ENCODE results near the gene TAAR5.
"Not testable (repeated sequence)": the region's sequence is repeated elsewhere in the genome, so short reads cannot be mapped to it uniquely, and the experiment has no call there.

Gene TAAR5

GRCh38 chr6:132589454-132589853 lies at the start of gene TAAR5:
Gene TAAR5, minus strand, starts transcription at chr6:132589741. Its CDS starts 55 bp downstream, at chr6:132589686.
- no peak for DNase-seq

- DNase-seq, result not testable (repeated sequence)
Measured at GRCh38 chr6:132637135-132637534, 47.6 kb upstream of the TAAR5 start.

GRCh38 chr6:132635906-132636305 lies 46.4 kb upstream of the TAAR5 start:
- not testable (repeated sequence) for DNase-seq

GRCh38 chr6:132635288-132635687 lies 45.7 kb upstream of the TAAR5 start:
- DNase-seq, result not testable (repeated sequence)

- no peak for DNase-seq
Measured at GRCh38 chr6:132634796-132635195, 45.3 kb upstream of the TAAR5 start.

GRCh38 chr6:132633362-132633761 lies 43.8 kb upstream of the TAAR5 start:
- DNase-seq, result no peak

- no peak for DNase-seq
Measured at GRCh38 chr6:132624175-132624574, 34.6 kb upstream of the TAAR5 start, which contains the start of gene TAAR2. Gene TAAR2, minus strand, starts transcription at chr6:132624275. Its CDS starts 0 bp downstream, at chr6:132624275.

- no peak for DNase-seq
Measured at GRCh38 chr6:132623106-132623845, 33.7 kb upstream of the TAAR5 start.

GRCh38 chr6:132616677-132617076 lies 27.1 kb upstream of the TAAR5 start:
- DNase-seq, result no peak

GRCh38 chr6:132614554-132614953 lies 25.0 kb upstream of the TAAR5 start:
- DNase-seq, result no peak

GRCh38 chr6:132612449-132613108 lies 23.0 kb upstream of the TAAR5 start:
- DNase-seq, result no peak

- DNase-seq, result no peak
Measured at GRCh38 chr6:132611616-132612015, 22.1 kb upstream of the TAAR5 start.

- DNase-seq, result no peak
Measured at GRCh38 chr6:132607544-132608233, 18.1 kb upstream of the TAAR5 start.

GRCh38 chr6:132604635-132605152 lies 15.2 kb upstream of the TAAR5 start:
- DNase-seq, result no peak

- DNase-seq, result not testable (repeated sequence)
Measured at GRCh38 chr6:132600900-132601299, 11.4 kb upstream of the TAAR5 start.

GRCh38 chr6:132598473-132598872 lies 8.9 kb upstream of the TAAR5 start:
- DNase-seq, result no peak

GRCh38 chr6:132596201-132596600 lies 6.7 kb upstream of the TAAR5 start:
- no peak for DNase-seq

GRCh38 chr6:132592855-132593254 lies 3.3 kb upstream of the TAAR5 start:
- DNase-seq, result no peak

- DNase-seq, result no peak
Measured at GRCh38 chr6:132590362-132590761, 821 bp upstream of the TAAR5 start.

- no peak for DNase-seq
Measured at GRCh38 chr6:132587424-132587823, 2.1 kb downstream of the TAAR5 start.

- no peak for DNase-seq
Measured at GRCh38 chr6:132584698-132585097, 4.8 kb downstream of the TAAR5 start.

- DNase-seq, result no peak
Measured at GRCh38 chr6:132571774-132572173, 17.8 kb downstream of the TAAR5 start.

- no peak for DNase-seq
Measured at GRCh38 chr6:132570221-132570777, 19.2 kb downstream of the TAAR5 start, which contains the start of gene TAAR6. Gene TAAR6, plus strand, starts transcription at chr6:132570322. Its CDS starts 0 bp downstream, at chr6:132570322.

Measured in stimulated activated CD4-positive, alpha-beta T cell treated with anti-CD3 and anti-CD28 coated beads, Interleukin-4, amount 100 ng/mL, for 1 hour (primary cell).